IMR-90 (cell line): Measurements from ENCODE around the gene ZNHIT1. TPM values are rescaled to one million over a fixed set of nuclear protein-coding genes. Genes with fewer than 3 reads are reported as not detected.

Experiments used
- ATAC-seq: fragments of 200-7000 bp; cut with Tn5 transposase; 2 replicates; pipeline ENCODE4 v1.9.1; 2020; ENCODE audit warnings: low read depth, mild to moderate bottlenecking, moderate library complexity
- BruUV-seq: library from RNA; stranded (reverse); fragments of 400-500 nt; replicated peaks from 2 replicates; lab custom pipeline; 2021; lab: Mats Ljungman, UMichigan
- CTCF ChIA-PET: fragments of 300-600 bp; formaldehyde crosslinking; extraction: SDS; loops from one replicate; lab custom pipeline; 2021; ENCODE audit warnings: antibody characterized with exemption; lab: Yijun Ruan, JAX
- POLR2A ChIA-PET: fragments of 300-600 bp; sonication (Branson Sonifier 250); formaldehyde crosslinking; loops from one replicate; lab custom pipeline; 2022; ENCODE audit warnings: antibody characterized with exemption; ENCODE audit not compliant: unreplicated experiment; lab: Charles Lee
- DNase-seq: peaks from one replicate; pipeline ENCODE4 v3.0.0; 2013
- H2AFZ ChIP-seq: replicated peaks from 2 replicates; pipeline ENCODE3; 2013; ENCODE audit warnings: low read length, mild to moderate bottlenecking; ENCODE audit not compliant: poor library complexity
- H2AK5ac ChIP-seq: 2 replicates; pipeline ENCODE4 v1.6.1; 2013; ENCODE audit warnings: low read depth, low read length, inconsistent platforms
- H2AK9ac ChIP-seq: replicated peaks from 2 replicates; pipeline ENCODE3; 2013; ENCODE audit warnings: mild to moderate bottlenecking, low read depth, low read length, moderate library complexity; ENCODE audit not compliant: poor library complexity
- H2BK120ac ChIP-seq: 2 replicates; pipeline ENCODE4 v1.6.1; 2013; ENCODE audit warnings: low read depth, low read length, inconsistent platforms
- H2BK15ac ChIP-seq: 3 replicates; pipeline ENCODE4 v1.6.1; 2013; ENCODE audit warnings: low read depth, low read length, inconsistent platforms
- H2BK20ac ChIP-seq: 2 replicates; pipeline ENCODE4 v1.6.1; 2013; ENCODE audit warnings: low read depth, mild to moderate bottlenecking, inconsistent platforms, low read length, moderate library complexity
- H2BK5ac ChIP-seq: 2 replicates; pipeline ENCODE4 v1.6.1; 2013; ENCODE audit warnings: mild to moderate bottlenecking, low read depth, low read length, inconsistent platforms; ENCODE audit not compliant: poor library complexity, severe bottlenecking
- H3K14ac ChIP-seq: replicated peaks from 2 replicates; pipeline ENCODE4 v1.6.1; 2013; ENCODE audit warnings: low read depth, low read length, inconsistent platforms
- H3K18ac ChIP-seq: 2 replicates; pipeline ENCODE4 v1.6.1; 2013; ENCODE audit warnings: low read depth, low read length, control low read depth
- H3K23ac ChIP-seq: 2 replicates; pipeline ENCODE4 v1.6.1; 2013; ENCODE audit warnings: low read depth, low read length, inconsistent platforms
- H3K27ac ChIP-seq: 2 replicates; pipeline ENCODE4 v1.5.1; 2013; ENCODE audit warnings: mild to moderate bottlenecking, control low read depth, low read length; ENCODE audit not compliant: insufficient read depth
- H3K27me3 ChIP-seq: 2 replicates; pipeline ENCODE4 v1.6.1; 2013; ENCODE audit warnings: low read length; ENCODE audit not compliant: control insufficient read depth, insufficient read depth
- H3K36me3 ChIP-seq: 2 replicates; pipeline ENCODE4 v1.6.1; 2013; ENCODE audit warnings: low read length, mixed read lengths; ENCODE audit not compliant: control insufficient read depth, insufficient read depth
- H3K4ac ChIP-seq: 2 replicates; pipeline ENCODE4 v1.6.1; 2013; ENCODE audit warnings: low read depth, low read length, inconsistent platforms
- H3K4me1 ChIP-seq: 2 replicates; pipeline ENCODE4 v1.6.1; 2013; ENCODE audit warnings: low read length, mixed read lengths; ENCODE audit not compliant: control insufficient read depth, insufficient read depth
- H3K4me2 ChIP-seq: 2 replicates; pipeline ENCODE4 v1.6.1; 2013; ENCODE audit warnings: low read depth, mild to moderate bottlenecking, control low read depth, low read length, moderate library complexity
- H3K4me3 ChIP-seq: 2 replicates; pipeline ENCODE4 v1.5.1; 2013; ENCODE audit warnings: low read depth, mild to moderate bottlenecking, control low read depth, low read length, moderate library complexity; ENCODE audit not compliant: insufficient read depth
- H3K56ac ChIP-seq: 2 replicates; pipeline ENCODE4 v1.6.1; 2013; ENCODE audit warnings: low read length, inconsistent platforms; ENCODE audit not compliant: insufficient read depth; ENCODE audit errors: extremely low read depth
- H3K79me1 ChIP-seq, 2 experiments: 2 replicates each; pipeline ENCODE4 v1.6.1; 2013; ENCODE audit warnings: low read length in 2 of 2, inconsistent platforms in 1 of 2, low read depth in 1 of 2
- H3K9ac ChIP-seq: 2 replicates; pipeline ENCODE4 v1.6.1; 2013; ENCODE audit warnings: low read depth, low read length, control low read depth
- H3K9me1 ChIP-seq: 2 replicates; pipeline ENCODE4 v1.6.1; 2013; ENCODE audit warnings: low read length, inconsistent platforms; ENCODE audit not compliant: insufficient read depth
- H3K9me3 ChIP-seq: 2 replicates; pipeline ENCODE4 v1.6.1; 2013; ENCODE audit warnings: low read length; ENCODE audit not compliant: control insufficient read depth, insufficient read depth
- H4K20me1 ChIP-seq: 2 replicates; pipeline ENCODE4 v1.6.1; 2013; ENCODE audit warnings: low read length, inconsistent platforms; ENCODE audit not compliant: insufficient read depth
- H4K5ac ChIP-seq: 2 replicates; pipeline ENCODE4 v1.6.1; 2013; ENCODE audit warnings: mild to moderate bottlenecking, low read depth, low read length, control low read depth
- H4K8ac ChIP-seq, 2 experiments: 2 replicates each; pipeline ENCODE4 v1.6.1; 2013; ENCODE audit warnings: low read depth in 2 of 2, low read length in 2 of 2, control low read depth in 1 of 2, inconsistent platforms in 1 of 2
- H4K91ac ChIP-seq: 2 replicates; pipeline ENCODE4 v1.6.1; 2013; ENCODE audit warnings: low read depth, low read length, inconsistent platforms; ENCODE audit not compliant: insufficient read depth
- CEBPB ChIP-seq: IDR thresholded peaks from 2 replicates; pipeline ENCODE4 v1.6.1; 2012; ENCODE audit warnings: low read depth, low read length, improper control_type of control experiment
- CHD1 ChIP-seq: IDR thresholded peaks from 2 replicates; pipeline ENCODE4 v1.6.1; 2012; ENCODE audit warnings: low read depth, low read length, improper control_type of control experiment
- NFE2L2 ChIP-seq: fragments of 150-350 bp; IDR thresholded peaks from 2 replicates; pipeline ENCODE4 v1.6.1; 2016; ENCODE audit warnings: low read depth, mild to moderate bottlenecking, low read length
- WGBS, 2 experiments: methylation state at CpG; one replicate each; pipeline versions ENCODE4 v1.1.5 to v1.1.7; 2013; ENCODE audit warnings: missing lambda C conversion rate in 2 of 2; ENCODE audit not compliant: insufficient read length in 1 of 2; ENCODE audit errors: extremely low coverage in 2 of 2; 5-methylcytosine and 5-hydroxymethylcytosine counted together
- dilution Hi-C: fragments of 300-500 bp; cut with HindIII; formaldehyde crosslinking; loops from one replicate; pipeline ENCODE4 v1.14.3; 2018; ENCODE audit warnings: low sequenced_read_pairs; ENCODE audit not compliant: unreplicated experiment
- in situ Hi-C: fragments of 300-500 bp; cut with MboI; formaldehyde crosslinking; loops from 3 replicates; pipeline ENCODE4 v1.14.3; 2019; ENCODE audit warnings: low sequenced_read_pairs, inconsistent platforms, mixed read lengths
- intact Hi-C: fragments of 100-400 bp; cut with micrococcal nuclease; formaldehyde crosslinking; loops from 2 replicates; pipeline ENCODE4 v1.10.0; 2022
- polyA plus RNA-seq, 3 experiments: library from polyadenylated mRNA; depleted of rRNA; stranded (reverse); fragments of >200 nt; gene quantifications; 2 replicates each; pipeline ENCODE4 v1.2.3, GENCODE V29; 2012; ENCODE audit warnings: low replicate concordance in 1 of 3
- total RNA-seq: library from RNA; depleted of rRNA; stranded (reverse); fragments of >200 nt; gene quantifications from 2 replicates; pipeline ENCODE4 v1.2.3, GENCODE V29; 2012

The ZNHIT1 gene
- total and polyA plus RNA-seq, 2 of the 4 experiments (the other 2 are of a cell fraction) = 31.7 to 47.1 TPM

GRCh38 chr7:101174322-101174854 is 43.6 kb upstream of the ZNHIT1 start:
- H3K4ac ChIP-seq = no peak overlapping the region
- H2BK5ac ChIP-seq = no peak overlapping the region
- no peak overlapping the region for H3K23ac ChIP-seq
- H2AK5ac ChIP-seq = no peak overlapping the region
- H2AK9ac ChIP-seq = no peak overlapping the region
- H4K5ac ChIP-seq = no peak overlapping the region
- peaks cover 89% of the 10 kb centered on the region for H3K27me3 ChIP-seq
- peaks cover 4% of the 10 kb centered on the region; the same call in 1 of the 2 replicates for H3K9me3 ChIP-seq
- TF ChIP-seq NFE2L2 (no peak), CHD1 (no peak), CEBPB (no peak)
- H3K27ac ChIP-seq = no peak overlapping the region
- peaks cover 8% of the 10 kb centered on the region for H3K4me1 ChIP-seq
- H4K20me1 ChIP-seq = no peaks in the 10 kb centered on the region; the same call in 1 of the 2 replicates
- intact Hi-C loops = no loop called here
- H2BK20ac ChIP-seq = no peak overlapping the region
- no peak overlapping the region for H3K18ac ChIP-seq
- DNase-seq (no peak), ATAC-seq (no peak)
- H2BK15ac ChIP-seq = no peak overlapping the region
- dilution Hi-C loops = no loop called here
- H3K9me1 ChIP-seq = peaks cover 3% of the 10 kb centered on the region
- H4K91ac ChIP-seq = no peak overlapping the region
- ChIA-PET CTCF (no interaction called here), POLR2A (interaction anchor here (0.9 kb wide), 1 partner anchor 9 kb away, joined by 3 read pairs; the partner anchor contains the start of gene VGF)
- no TSS peak for BruUV-seq
- in situ Hi-C loops = no loop called here
- no peak overlapping the region for H3K4me2 ChIP-seq
- H3K4me3 ChIP-seq = no peak overlapping the region
- 0 out of 4 replicates have a peak, but pooled peaks cover 0 to under 1% of the 10 kb centered on the region in 2 experiments for H3K79me1 ChIP-seq
- WGBS, 2 experiments = 4% methylated on average over 16 of the region's 28 CpGs; no CpG with 5 or more reads in 1 of the 2 experiments
- H3K56ac ChIP-seq = no peak overlapping the region
- no peaks in the 10 kb centered on the region for H3K36me3 ChIP-seq
- H4K8ac ChIP-seq = no peak overlapping the region
- no peak overlapping the region for H3K9ac ChIP-seq
- H2BK120ac ChIP-seq = no peak overlapping the region
- H3K14ac ChIP-seq = no peak overlapping the region
- H2AFZ ChIP-seq = peak overlapping the region; percentile 75
